WTC11 (cell line): ENCODE results near the gene KLHL22. TPM values are rescaled to one million over a fixed set of nuclear protein-coding genes. Genes with fewer than 3 reads are reported as not detected.

Experiments
- ATAC-seq: fragments of 200-7000 bp; cut with Tn5 transposase; 2 replicates; pipeline ENCODE4 v1.10.0; 2021; ENCODE audit warnings: mild to moderate bottlenecking, moderate library complexity
- CTCF ChIA-PET: fragments of 300-600 bp; sonication (Branson Sonifier 250); formaldehyde crosslinking; loops from one replicate; lab custom pipeline; 2021; ENCODE audit warnings: antibody characterized with exemption; lab: Charles Lee
- POLR2A ChIA-PET: fragments of 350-600 bp; sonication (Branson Sonifier 250); formaldehyde crosslinking; loops from one replicate; lab custom pipeline; 2021; ENCODE audit warnings: antibody characterized with exemption; lab: Charles Lee
- DNase-seq: peaks from one replicate; pipeline ENCODE4 v3.0.0; 2021; ENCODE audit warnings: low spot score
- H3K27ac Mint-ChIP-seq: 2 replicates; pipeline ENCODE4 v1.8.0; 2021; ENCODE audit warnings: mixed read lengths
- H3K27me3 Mint-ChIP-seq: 2 replicates; pipeline ENCODE4 v1.8.0; 2021; ENCODE audit warnings: low read depth, mild to moderate bottlenecking, moderate library complexity, mixed read lengths
- H3K36me3 Mint-ChIP-seq: 2 replicates; pipeline ENCODE4 v1.8.0; 2021; ENCODE audit warnings: mixed read lengths
- H3K4me1 Mint-ChIP-seq: 2 replicates; pipeline ENCODE4 v1.8.0; 2022; ENCODE audit warnings: mixed read lengths
- H3K4me3 Mint-ChIP-seq: 2 replicates; pipeline ENCODE4 v1.8.0; 2021; ENCODE audit warnings: mild to moderate bottlenecking, moderate library complexity, mixed read lengths
- H3K9me3 Mint-ChIP-seq: 2 replicates; pipeline ENCODE4 v1.8.0; 2021; ENCODE audit warnings: mixed read lengths
- ATF1 ChIP-seq: sonication (generic); formaldehyde crosslinking; IDR thresholded peaks from 2 replicates; pipeline ENCODE4 v1.8.1; 2023; ENCODE audit warnings: mild to moderate bottlenecking, moderate library complexity, missing genetic modification reagents
- ATF2 ChIP-seq: sonication (generic); formaldehyde crosslinking; IDR thresholded peaks from 2 replicates; pipeline ENCODE4 v1.8.1; 2022; ENCODE audit warnings: low read depth, missing genetic modification reagents, borderline replicate concordance
- CTCF ChIP-seq: fragments of 200-600 bp; IDR thresholded peaks from 2 replicates; pipeline ENCODE4 v1.8.0; 2022; ENCODE audit warnings: antibody characterized with exemption
- E2F5 ChIP-seq: sonication (generic); formaldehyde crosslinking; IDR thresholded peaks from 2 replicates; pipeline ENCODE4 v1.8.1; 2022; ENCODE audit warnings: mild to moderate bottlenecking, moderate library complexity, missing genetic modification reagents
- GRHL2 ChIP-seq: fragments of 250-450 bp; sonication (Bioruptor Pico); IDR thresholded peaks from 2 replicates; pipeline ENCODE4 v1.8.0; 2022; ENCODE audit warnings: mild to moderate bottlenecking, moderate library complexity; ENCODE audit not compliant: insufficient replicate concordance, severe bottlenecking
- GTF2I ChIP-seq: fragments of 250-450 bp; sonication (Bioruptor Pico); conservative IDR thresholded peaks from 2 replicates; pipeline ENCODE4 v1.4.0; 2021; ENCODE audit warnings: mild to moderate bottlenecking
- IRF2 ChIP-seq: sonication (generic); formaldehyde crosslinking; IDR thresholded peaks from 2 replicates; pipeline ENCODE4 v1.8.0; 2022; ENCODE audit warnings: low read depth, missing genetic modification reagents, borderline replicate concordance
- JAZF1 ChIP-seq: fragments of 250-450 bp; sonication (Bioruptor Pico); IDR thresholded peaks from 2 replicates; pipeline ENCODE4 v1.9.0; 2021; ENCODE audit warnings: moderate library complexity, mild to moderate bottlenecking, inconsistent platforms
- KAT7 ChIP-seq: sonication (generic); formaldehyde crosslinking; IDR thresholded peaks from 2 replicates; pipeline ENCODE4 v1.8.1; 2023; ENCODE audit warnings: missing genetic modification reagents, mild to moderate bottlenecking, borderline replicate concordance
- MYBL2 ChIP-seq: sonication (generic); formaldehyde crosslinking; IDR thresholded peaks from 2 replicates; pipeline ENCODE4 v1.8.1; 2023; ENCODE audit warnings: mild to moderate bottlenecking, moderate library complexity, missing genetic modification reagents
- NFE2L1 ChIP-seq: sonication (generic); formaldehyde crosslinking; IDR thresholded peaks from 2 replicates; pipeline ENCODE4 v1.8.1; 2023; ENCODE audit warnings: missing genetic modification reagents
- PRDM15 ChIP-seq: sonication (generic); formaldehyde crosslinking; IDR thresholded peaks from 2 replicates; pipeline ENCODE4 v1.8.0; 2022; ENCODE audit warnings: missing genetic modification reagents
- SP1 ChIP-seq: sonication (generic); formaldehyde crosslinking; conservative IDR thresholded peaks from 2 replicates; pipeline ENCODE4 v1.8.1; 2022; ENCODE audit warnings: missing genetic modification reagents
- TP53 ChIP-seq: sonication (generic); formaldehyde crosslinking; IDR thresholded peaks from 2 replicates; pipeline ENCODE4 v1.8.1; 2023; ENCODE audit warnings: mild to moderate bottlenecking, missing genetic modification reagents
- ZNF232 ChIP-seq: sonication (generic); formaldehyde crosslinking; IDR thresholded peaks from 2 replicates; pipeline ENCODE4 v1.8.0; 2022; ENCODE audit warnings: mild to moderate bottlenecking, missing genetic modification reagents
- ZNF263 ChIP-seq: sonication (generic); formaldehyde crosslinking; IDR thresholded peaks from 2 replicates; pipeline ENCODE4 v1.8.1; 2022; ENCODE audit warnings: low read depth, mild to moderate bottlenecking, moderate library complexity, missing genetic modification reagents
- ZNF416 ChIP-seq: fragments of 250-450 bp; sonication (Bioruptor Pico); IDR thresholded peaks from 2 replicates; pipeline ENCODE4 v1.9.0; 2021; ENCODE audit warnings: mild to moderate bottlenecking, inconsistent platforms
- ZNF423 ChIP-seq: fragments of 250-450 bp; sonication (Bioruptor Pico); IDR thresholded peaks from 2 replicates; pipeline ENCODE4 v2.1.2; 2022; ENCODE audit warnings: mild to moderate bottlenecking, moderate library complexity
- ZNF425 ChIP-seq: fragments of 250-450 bp; sonication (Bioruptor Pico); conservative IDR thresholded peaks from 2 replicates; pipeline ENCODE4 v1.9.0; 2021; ENCODE audit warnings: mild to moderate bottlenecking
- total RNA-seq: library from RNA; stranded (reverse); gene quantifications from 3 replicates; pipeline ENCODE4 v1.2.3, GENCODE V29; 2021

Gene KLHL22
- total RNA-seq, 1 experiment from 2014 or later = 15.7 TPM

- TF ChIP-seq ZNF425 (CRISPR knock-in tag) = no peak
- no peak for TF ChIP-seq GTF2I
- TF ChIP-seq GRHL2 (CRISPR knock-in tag) = no peak
- peak; percentile 40; the same call in 1 of the 2 replicates for TF ChIP-seq SP1 (CRISPR knock-in tag)
- no peak for TF ChIP-seq JAZF1 (CRISPR knock-in tag)
- TF ChIP-seq ZNF263 (CRISPR knock-in tag) = no peak
- TF ChIP-seq ATF1 (CRISPR knock-in tag) = 0 out of 2 replicates have a peak, but pooled peaks have one; percentile 2
- no peak for TF ChIP-seq ZNF423 (CRISPR knock-in tag)
- no peak for TF ChIP-seq TP53
- TF ChIP-seq CTCF = no peak
- TF ChIP-seq NFE2L1 (CRISPR knock-in tag) = 0 out of 2 replicates have a peak, but pooled peaks have one; percentile 32
- no peak for TF ChIP-seq MYBL2 (CRISPR knock-in tag)
- TF ChIP-seq ATF2 (CRISPR knock-in tag) = no peak
Measured at GRCh38 chr22:20431511-20432192, 63.9 kb downstream of the KLHL22 start (continued).

- H3K4me3 Mint-ChIP-seq = peak overlapping the region; percentile 66
- H3K27me3 Mint-ChIP-seq = peaks cover 60% of the 10 kb centered on the region
- H3K9me3 Mint-ChIP-seq = no peaks in the 10 kb centered on the region
- ATAC-seq (peak; percentile 55), DNase-seq (peak; percentile 68)
- ChIA-PET CTCF (interaction anchor here (0.9 to 1.5 kb wide), 3 partner anchors 13 to 174 kb away, joined by 3 to 11 read pairs (median 3); no protein-coding TSS in a partner anchor), POLR2A (no interaction called here)
- H3K36me3 Mint-ChIP-seq = peaks cover 9% of the 10 kb centered on the region
- H3K4me1 Mint-ChIP-seq = peaks cover 19% of the 10 kb centered on the region
- H3K27ac Mint-ChIP-seq = no peak overlapping the region
- TF ChIP-seq KAT7 (peak; percentile 86; the same call in 1 of the 2 replicates), IRF2 (CRISPR knock-in tag) (no peak), E2F5 (CRISPR knock-in tag) (peak; percentile 78; the same call in 1 of the 2 replicates), ZNF416 (CRISPR knock-in tag) (peak; percentile 6; the same call in 1 of the 2 replicates), PRDM15 (CRISPR knock-in tag) (peak; percentile 47; the same call in 1 of the 2 replicates), ZNF232 (CRISPR knock-in tag) (peak; percentile 30; the same call in 1 of the 2 replicates), SP1 (CRISPR knock-in tag) (no peak), ZNF425 (CRISPR knock-in tag) (no peak), ATF2 (CRISPR knock-in tag) (no peak)
Measured at GRCh38 chr22:20430720-20431510, 64.7 kb downstream of the KLHL22 start.
